HL-60 (cell line): Measurements from ENCODE around the gene C1D.

Experiments
- DNase-seq, 2 experiments: peaks; one replicate each; pipeline ENCODE4 v3.0.0-alpha.2; 2010 to 2020; ENCODE audit warnings: low read depth in 1 of 2, low spot score in 1 of 2
- H3K27ac ChIP-seq: fragments of 250-450 bp; sonication (Bioruptor Pico); replicated peaks from 2 replicates; pipeline ENCODE4 v1.5.1; 2020; ENCODE audit warnings: mild to moderate bottlenecking, moderate library complexity
- H3K27me3 ChIP-seq: fragments of 250-450 bp; sonication (Bioruptor Pico); 2 replicates; pipeline ENCODE4 v1.5.1; 2021; ENCODE audit warnings: mild to moderate bottlenecking, moderate library complexity; ENCODE audit not compliant: insufficient read depth, poor library complexity, severe bottlenecking
- H3K4me3 ChIP-seq: replicated peaks from 2 replicates; pipeline ENCODE4 v1.5.1; 2011; ENCODE audit warnings: mild to moderate bottlenecking, control low read depth, low read length; ENCODE audit not compliant: insufficient read depth
- GABPA ChIP-seq: IDR thresholded peaks from 2 replicates; pipeline ENCODE4 v1.6.1; 2012; ENCODE audit warnings: low read depth
- POLR2AphosphoS5 ChIP-seq: IDR thresholded peaks from 2 replicates; pipeline ENCODE4 v1.6.1; 2012; ENCODE audit warnings: low read depth
- REST ChIP-seq: IDR thresholded peaks from 2 replicates; pipeline ENCODE4 v1.6.1; 2012; ENCODE audit warnings: low read depth; ENCODE audit not compliant: insufficient replicate concordance
- SPI1 ChIP-seq: IDR thresholded peaks from 2 replicates; pipeline ENCODE4 v1.6.1; 2012; ENCODE audit warnings: low read depth, mild to moderate bottlenecking, borderline replicate concordance
- TF ChIP-seq, protein P1 (sequence below): IDR thresholded peaks from one replicate; pipeline ENCODE4 v1.5.1; 2011; ENCODE audit warnings: low read length, control low read depth, inconsistent platforms; ENCODE audit not compliant: insufficient read depth

C1D gene

DNA sequence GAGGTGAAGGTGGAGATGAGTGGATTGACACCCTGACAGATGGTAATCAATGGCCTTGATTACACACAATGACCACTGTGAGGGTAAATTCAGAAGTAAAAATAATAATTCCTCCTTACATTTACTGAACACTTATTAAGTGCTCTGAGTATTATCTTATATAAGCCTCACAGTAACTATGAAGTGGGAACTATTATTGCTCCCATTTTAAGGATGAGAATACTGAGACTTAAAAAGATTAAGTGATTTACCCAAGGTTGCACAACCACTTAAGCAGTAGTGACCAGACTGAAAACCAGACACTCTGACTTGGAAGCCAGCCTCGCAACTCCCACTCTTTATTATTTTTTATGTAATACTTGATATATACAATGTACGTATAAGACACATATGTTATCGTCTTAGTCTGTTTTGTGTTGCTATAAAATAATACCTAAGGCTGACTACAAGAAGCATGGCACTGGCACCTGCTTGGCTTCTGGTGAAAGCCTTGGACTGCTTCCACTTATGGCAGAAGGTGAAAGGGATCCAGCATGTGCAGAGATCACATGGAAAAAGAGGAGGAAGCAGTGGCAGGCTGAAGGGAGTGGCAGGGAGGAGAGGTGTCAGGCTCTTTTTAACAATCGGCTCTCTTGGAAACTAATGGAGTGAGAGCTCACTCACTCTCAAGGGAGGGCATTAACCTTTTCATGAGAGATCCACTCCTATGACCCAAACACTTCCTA, 41.5 kb upstream of the C1D start:
- Histone ChIP-seq H3K4me3 (no peak overlapping the region), H3K27me3 (no peaks in the 10 kb centered on the region), H3K27ac (no peak overlapping the region)
- no peak for TF ChIP-seq SPI1
- no peak for TF ChIP-seq REST
- no peak for TF ChIP-seq POLR2AphosphoS5
- TF ChIP-seq, protein P1, sequence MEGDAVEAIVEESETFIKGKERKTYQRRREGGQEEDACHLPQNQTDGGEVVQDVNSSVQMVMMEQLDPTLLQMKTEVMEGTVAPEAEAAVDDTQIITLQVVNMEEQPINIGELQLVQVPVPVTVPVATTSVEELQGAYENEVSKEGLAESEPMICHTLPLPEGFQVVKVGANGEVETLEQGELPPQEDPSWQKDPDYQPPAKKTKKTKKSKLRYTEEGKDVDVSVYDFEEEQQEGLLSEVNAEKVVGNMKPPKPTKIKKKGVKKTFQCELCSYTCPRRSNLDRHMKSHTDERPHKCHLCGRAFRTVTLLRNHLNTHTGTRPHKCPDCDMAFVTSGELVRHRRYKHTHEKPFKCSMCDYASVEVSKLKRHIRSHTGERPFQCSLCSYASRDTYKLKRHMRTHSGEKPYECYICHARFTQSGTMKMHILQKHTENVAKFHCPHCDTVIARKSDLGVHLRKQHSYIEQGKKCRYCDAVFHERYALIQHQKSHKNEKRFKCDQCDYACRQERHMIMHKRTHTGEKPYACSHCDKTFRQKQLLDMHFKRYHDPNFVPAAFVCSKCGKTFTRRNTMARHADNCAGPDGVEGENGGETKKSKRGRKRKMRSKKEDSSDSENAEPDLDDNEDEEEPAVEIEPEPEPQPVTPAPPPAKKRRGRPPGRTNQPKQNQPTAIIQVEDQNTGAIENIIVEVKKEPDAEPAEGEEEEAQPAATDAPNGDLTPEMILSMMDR = no peak
- no peak for TF ChIP-seq GABPA
- no peak for DNase-seq

- Histone ChIP-seq H3K4me3 (no peak overlapping the region), H3K27ac (no peak overlapping the region), H3K27me3 (no peaks in the 10 kb centered on the region)
- TF ChIP-seq POLR2AphosphoS5 = no peak
- TF ChIP-seq GABPA = no peak
- no peak for TF ChIP-seq SPI1
- TF ChIP-seq, protein P1 = no peak
- TF ChIP-seq REST = no peak
- DNase-seq = no peak
Measured at GRCh38 chr2:68103709-68104055, 40.9 kb upstream of the C1D start.

- TF ChIP-seq, protein P1 = no peak
- TF ChIP-seq GABPA = no peak
- TF ChIP-seq SPI1 = no peak
- no peak for TF ChIP-seq POLR2AphosphoS5
- TF ChIP-seq REST = no peak
- no peak for DNase-seq
- Histone ChIP-seq H3K4me3 (no peak overlapping the region), H3K27ac (no peak overlapping the region), H3K27me3 (no peaks in the 10 kb centered on the region)
Measured at GRCh38 chr2:68103030-68103708, 40.4 kb upstream of the C1D start.
